ENCODE data around the gene CLEC20A.

Gene CLEC20A

GRCh38 chr1:178512566-178513277 is 16.0 kb upstream of the CLEC20A start, which contains the start of gene TEX35:
Gene TEX35, plus strand, starts transcription at chr1:178513109. Its CDS starts 80 bp downstream, at chr1:178513189.
- Histone ChIP-seq H3K9me3 (replicated peaks; ENCODE audit: insufficient read depth, low read length) (no peaks in the 10 kb centered on the region), H2AFZ (ENCODE audit: low read length) (no peak within 1 kb of the TSS), H3K36me3 (replicated peaks; ENCODE audit: insufficient read depth, low read length) (no peaks in the 10 kb centered on the region), H3K79me2 (ENCODE audit: low read length) (no peaks in the 10 kb centered on the region), H3F3A (ENCODE audit: insufficient read depth, low read length) (no peaks in the 10 kb centered on the region), H4K20me1 (ENCODE audit: insufficient read depth, low read length) (no peaks in the 10 kb centered on the region), H3K4me2 (ENCODE audit: low read depth, low read length) (no peak within 1 kb of the TSS), H3K9ac (ENCODE audit: low read length) (no peak within 1 kb of the TSS), H3K9me2 (replicated peaks; ENCODE audit: insufficient read depth, low read length) (no peaks in the 10 kb centered on the region), H3K4me3 (ENCODE audit: low read length) (no peak within 1 kb of the TSS), H3K4me1 (ENCODE audit: low read length) (no peaks in the 10 kb centered on the region), H3K27me3 (replicated peaks; ENCODE audit: insufficient read depth, low read length) (no peaks in the 10 kb centered on the region), H3K27ac (ENCODE audit: low read length) (no peak within 1 kb of the TSS)
- no peak for DNase-seq
- TF ChIP-seq EZH2phosphoT487 (IDR thresholded peaks at IDR 0.05; ENCODE audit: low read length) (no peak), EZH2 (optimal IDR thresholded peaks at IDR 0.05; ENCODE audit: low read depth, low read length) (no peak)
- TF ChIP-seq, protein P1, sequence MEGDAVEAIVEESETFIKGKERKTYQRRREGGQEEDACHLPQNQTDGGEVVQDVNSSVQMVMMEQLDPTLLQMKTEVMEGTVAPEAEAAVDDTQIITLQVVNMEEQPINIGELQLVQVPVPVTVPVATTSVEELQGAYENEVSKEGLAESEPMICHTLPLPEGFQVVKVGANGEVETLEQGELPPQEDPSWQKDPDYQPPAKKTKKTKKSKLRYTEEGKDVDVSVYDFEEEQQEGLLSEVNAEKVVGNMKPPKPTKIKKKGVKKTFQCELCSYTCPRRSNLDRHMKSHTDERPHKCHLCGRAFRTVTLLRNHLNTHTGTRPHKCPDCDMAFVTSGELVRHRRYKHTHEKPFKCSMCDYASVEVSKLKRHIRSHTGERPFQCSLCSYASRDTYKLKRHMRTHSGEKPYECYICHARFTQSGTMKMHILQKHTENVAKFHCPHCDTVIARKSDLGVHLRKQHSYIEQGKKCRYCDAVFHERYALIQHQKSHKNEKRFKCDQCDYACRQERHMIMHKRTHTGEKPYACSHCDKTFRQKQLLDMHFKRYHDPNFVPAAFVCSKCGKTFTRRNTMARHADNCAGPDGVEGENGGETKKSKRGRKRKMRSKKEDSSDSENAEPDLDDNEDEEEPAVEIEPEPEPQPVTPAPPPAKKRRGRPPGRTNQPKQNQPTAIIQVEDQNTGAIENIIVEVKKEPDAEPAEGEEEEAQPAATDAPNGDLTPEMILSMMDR (IDR thresholded peaks at IDR 0.05; ENCODE audit: low read length) = no peak

- DNase-seq = no peak
- no peaks in the 10 kb centered on the region for H4K20me1 ChIP-seq (ENCODE audit: insufficient read depth, low read length)
- H3K27me3 ChIP-seq (replicated peaks; ENCODE audit: insufficient read depth, low read length) = no peaks in the 10 kb centered on the region
- TF ChIP-seq EZH2 (optimal IDR thresholded peaks at IDR 0.05; ENCODE audit: low read depth, low read length) (no peak), EZH2phosphoT487 (IDR thresholded peaks at IDR 0.05; ENCODE audit: low read length) (no peak)
- TF ChIP-seq, protein P1 (IDR thresholded peaks at IDR 0.05; ENCODE audit: low read length) = no peak
- H3K27ac ChIP-seq (ENCODE audit: low read length) = no peak overlapping the region
- H3K4me2 ChIP-seq (ENCODE audit: low read depth, low read length) = no peak overlapping the region
- H2AFZ ChIP-seq (ENCODE audit: low read length) = no peak overlapping the region
- H3K79me2 ChIP-seq (ENCODE audit: low read length) = no peaks in the 10 kb centered on the region
- H3F3A ChIP-seq (ENCODE audit: insufficient read depth, low read length) = no peaks in the 10 kb centered on the region
- H3K9ac ChIP-seq (ENCODE audit: low read length) = no peak overlapping the region
- H3K4me3 ChIP-seq (ENCODE audit: low read length) = no peak overlapping the region
- H3K36me3 ChIP-seq (replicated peaks; ENCODE audit: insufficient read depth, low read length) = no peaks in the 10 kb centered on the region
- H3K9me3 ChIP-seq (replicated peaks; ENCODE audit: insufficient read depth, low read length) = no peaks in the 10 kb centered on the region
- H3K9me2 ChIP-seq (replicated peaks; ENCODE audit: insufficient read depth, low read length) = no peaks in the 10 kb centered on the region
- H3K4me1 ChIP-seq (ENCODE audit: low read length) = no peaks in the 10 kb centered on the region
Measured at GRCh38 chr1:178510155-178510554, 13.4 kb upstream of the CLEC20A start.

DNA sequence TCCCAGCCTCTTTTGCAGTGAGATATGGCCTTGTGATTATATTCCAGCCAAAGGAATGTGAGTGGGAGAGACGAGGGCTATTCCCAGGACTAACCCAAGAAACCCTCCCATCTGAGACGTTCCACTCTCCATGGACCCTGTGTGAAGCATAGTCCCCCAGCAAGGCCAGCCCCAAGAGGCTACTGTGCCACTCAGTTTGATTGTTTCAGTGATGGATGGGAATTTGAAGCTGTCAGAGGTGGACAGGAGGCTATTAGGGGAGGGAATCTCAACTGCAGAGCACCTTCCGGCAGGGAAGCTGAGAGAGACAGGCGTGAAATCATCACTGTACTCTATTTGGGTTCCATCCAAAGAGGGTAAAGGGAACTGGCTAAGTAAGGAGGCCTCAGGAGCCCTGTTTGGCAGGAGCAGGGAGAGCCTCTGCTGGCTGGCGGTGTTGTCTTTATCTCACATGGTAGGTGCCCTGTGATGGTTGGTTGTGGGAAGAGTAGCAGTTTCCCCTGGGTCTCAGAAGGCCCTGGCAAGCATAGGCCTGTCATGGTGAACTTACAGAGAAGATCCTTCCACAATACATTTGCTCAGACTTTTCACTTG is 12.7 kb upstream of the CLEC20A start:
- H2AFZ ChIP-seq (ENCODE audit: low read length) = no peak overlapping the region
- H3K36me3 ChIP-seq (replicated peaks; ENCODE audit: insufficient read depth, low read length) = no peaks in the 10 kb centered on the region
- TF ChIP-seq, protein P1 (IDR thresholded peaks at IDR 0.05; ENCODE audit: low read length) = no peak
- TF ChIP-seq EZH2phosphoT487 (IDR thresholded peaks at IDR 0.05; ENCODE audit: low read length) (no peak), EZH2 (optimal IDR thresholded peaks at IDR 0.05; ENCODE audit: low read depth, low read length) (no peak)
- no peak overlapping the region for H3K4me3 ChIP-seq (ENCODE audit: low read length)
- H3K27ac ChIP-seq (ENCODE audit: low read length) = no peak overlapping the region
- DNase-seq = no peak
- H3K79me2 ChIP-seq (ENCODE audit: low read length) = no peaks in the 10 kb centered on the region
- no peaks in the 10 kb centered on the region for H3K9me3 ChIP-seq (replicated peaks; ENCODE audit: insufficient read depth, low read length)
- no peaks in the 10 kb centered on the region for H3F3A ChIP-seq (ENCODE audit: insufficient read depth, low read length)
- no peaks in the 10 kb centered on the region for H4K20me1 ChIP-seq (ENCODE audit: insufficient read depth, low read length)
- no peak overlapping the region for H3K4me2 ChIP-seq (ENCODE audit: low read depth, low read length)
- H3K4me1 ChIP-seq (ENCODE audit: low read length) = no peaks in the 10 kb centered on the region
- H3K27me3 ChIP-seq (replicated peaks; ENCODE audit: insufficient read depth, low read length) = no peaks in the 10 kb centered on the region
- no peaks in the 10 kb centered on the region for H3K9me2 ChIP-seq (replicated peaks; ENCODE audit: insufficient read depth, low read length)
- H3K9ac ChIP-seq (ENCODE audit: low read length) = no peak overlapping the region

All from MM.1S (cell line).